Medulla oblongata (tissue), 1 donor: Measurements from ENCODE around the gene HDAC8.
"Not testable (repeated sequence)": the region's sequence is repeated elsewhere in the genome, so short reads cannot be mapped to it uniquely, and the experiment has no call there.

Experiments used
- DNase-seq: peaks from one replicate; pipeline ENCODE4 v3.0.0-alpha.2; 2015; ENCODE audit errors: extremely low spot score

HDAC8 gene

DNA sequence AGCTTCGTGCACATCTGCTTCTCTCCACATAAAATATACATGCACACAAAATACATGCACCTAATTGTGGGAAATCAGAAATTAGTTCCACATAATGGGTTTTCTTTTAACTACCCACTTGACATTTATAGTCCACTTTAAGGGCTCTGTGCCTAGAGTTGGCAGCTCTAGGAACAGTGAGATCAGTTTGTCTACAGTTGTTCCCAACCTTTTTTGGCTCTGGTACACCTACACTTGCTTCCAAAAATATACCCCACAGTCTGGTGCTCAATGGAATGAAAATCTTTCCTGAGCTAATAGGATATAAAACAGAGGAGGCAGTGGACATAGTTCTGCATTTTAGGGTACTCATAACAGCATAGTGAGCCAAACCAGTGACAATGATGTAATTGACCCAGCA, 36.1 kb downstream of the HDAC8 start:
- DNase-seq: peak; percentile 2

DNA sequence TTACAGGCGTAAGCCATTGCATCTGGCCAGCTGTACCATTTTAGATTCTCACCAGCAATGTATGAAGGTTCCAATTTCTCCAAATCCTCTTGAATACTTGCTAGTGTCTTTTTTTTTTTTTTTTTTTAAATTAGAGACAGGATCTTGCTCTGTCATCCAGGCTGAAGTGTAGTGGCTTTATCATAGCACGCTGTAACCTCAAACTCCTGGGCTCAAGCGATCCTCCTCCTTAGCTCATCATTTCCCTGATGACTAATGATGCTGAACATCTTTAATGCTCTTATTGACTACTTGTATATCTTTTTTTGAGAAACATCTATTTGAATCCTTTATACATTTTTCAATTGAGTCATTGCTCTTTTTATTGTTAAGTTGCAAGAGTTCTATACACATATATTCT, 40.3 kb downstream of the HDAC8 start:
- no peak for DNase-seq

DNA sequence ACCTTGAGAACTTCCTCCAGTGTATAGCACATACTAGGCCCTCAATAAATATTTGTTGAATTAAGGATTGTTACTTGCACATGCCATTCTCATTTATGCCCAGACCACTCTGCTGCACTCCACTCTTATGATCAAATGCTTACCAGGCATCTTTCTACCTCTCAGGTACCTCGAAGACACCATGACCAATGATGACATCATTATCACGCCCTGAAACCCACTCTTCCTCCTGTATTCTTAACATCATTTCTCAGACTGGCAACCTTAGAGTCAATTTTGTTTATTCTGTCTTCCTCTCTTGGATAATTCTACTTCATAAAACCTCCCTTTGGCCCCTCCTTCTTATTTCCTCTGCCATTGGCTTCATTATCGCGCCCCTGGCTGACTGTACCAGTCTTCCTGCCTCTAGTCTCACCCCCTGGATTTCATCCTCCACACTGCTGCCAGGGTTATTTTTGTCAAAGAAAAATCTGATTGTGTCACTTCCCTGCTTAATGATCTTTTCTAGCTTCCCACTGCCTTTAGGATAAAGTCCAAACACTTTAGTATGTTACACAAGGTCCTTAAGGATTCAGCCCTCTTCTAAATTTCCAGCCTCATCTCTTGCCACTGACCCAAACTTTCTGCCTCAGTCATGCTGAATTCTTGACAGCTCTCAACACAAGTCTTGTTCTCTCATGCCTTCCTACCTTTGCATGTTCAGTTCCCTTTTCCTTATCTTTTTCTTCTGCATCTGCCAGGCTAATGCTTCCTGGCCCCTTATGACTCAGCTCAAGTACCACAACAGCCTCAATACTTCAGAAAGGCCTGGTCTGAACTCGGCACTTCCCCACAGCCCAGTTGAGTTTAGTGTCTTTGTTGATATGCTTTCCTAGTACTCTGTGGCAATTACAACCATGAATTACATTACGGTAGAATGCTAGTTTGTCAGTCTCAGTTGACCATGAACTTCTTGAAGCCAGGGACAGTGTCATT, 45.8 kb downstream of the HDAC8 start:
- no peak for DNase-seq

DNA sequence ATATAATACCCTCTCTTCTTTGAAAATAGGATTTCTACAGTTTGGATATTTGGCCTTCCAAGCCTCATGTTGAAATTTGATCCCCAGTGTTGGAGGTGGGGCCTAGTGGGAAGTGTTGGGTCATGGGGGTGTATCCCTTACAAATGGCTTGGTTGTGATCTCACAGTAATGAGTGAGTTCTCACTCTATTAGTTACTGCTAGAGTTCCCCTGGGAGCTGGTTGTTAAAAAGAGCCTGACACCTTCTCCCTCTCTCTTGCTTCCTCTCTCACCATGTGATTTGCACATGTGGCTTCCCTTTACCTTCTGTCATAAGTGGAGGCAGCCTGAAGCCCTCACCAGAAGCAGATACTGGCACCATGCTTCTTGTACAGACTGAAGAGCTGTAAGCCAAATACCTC, 73.9 kb downstream of the HDAC8 start:
- DNase-seq: no peak

DNA sequence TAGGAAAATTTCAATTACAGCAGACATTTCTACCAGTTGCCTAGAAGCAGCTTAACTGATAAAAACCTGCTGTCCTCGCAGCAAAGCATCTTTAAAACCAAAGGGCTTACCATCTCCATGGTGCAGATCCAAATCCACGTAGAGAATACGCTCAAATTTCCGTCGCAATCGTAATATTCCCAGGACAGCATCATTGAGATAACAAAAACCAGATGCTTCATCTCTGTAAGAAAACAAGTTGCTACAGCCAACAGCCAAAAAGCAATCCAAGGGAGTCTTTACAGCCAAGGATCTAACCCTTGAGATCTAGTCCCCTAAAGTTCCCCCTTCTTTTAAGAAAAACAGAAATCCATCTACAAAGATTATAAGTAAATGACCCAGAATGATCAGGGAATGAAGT, 77.6 kb downstream of the HDAC8 start:
- no peak for DNase-seq

DNA sequence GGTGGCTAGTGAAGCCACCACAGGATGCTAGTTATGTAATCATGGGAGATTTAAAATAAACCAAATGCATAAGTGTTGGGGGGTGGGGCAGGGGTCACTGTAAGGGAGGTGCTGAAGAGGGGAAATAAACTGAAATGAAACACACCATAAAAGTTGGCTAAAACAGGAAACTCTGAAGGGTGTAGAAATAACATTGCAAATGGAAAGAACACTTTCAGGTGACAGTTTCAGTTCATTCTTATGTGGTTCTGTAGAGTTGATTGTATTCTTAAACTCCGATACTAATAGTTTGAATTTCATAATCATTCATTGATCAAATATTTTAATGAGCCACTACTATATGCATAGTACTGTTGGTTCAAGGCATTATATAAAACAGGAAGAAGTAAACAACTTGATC, 80.1 kb downstream of the HDAC8 start:
- DNase-seq: no peak

DNA sequence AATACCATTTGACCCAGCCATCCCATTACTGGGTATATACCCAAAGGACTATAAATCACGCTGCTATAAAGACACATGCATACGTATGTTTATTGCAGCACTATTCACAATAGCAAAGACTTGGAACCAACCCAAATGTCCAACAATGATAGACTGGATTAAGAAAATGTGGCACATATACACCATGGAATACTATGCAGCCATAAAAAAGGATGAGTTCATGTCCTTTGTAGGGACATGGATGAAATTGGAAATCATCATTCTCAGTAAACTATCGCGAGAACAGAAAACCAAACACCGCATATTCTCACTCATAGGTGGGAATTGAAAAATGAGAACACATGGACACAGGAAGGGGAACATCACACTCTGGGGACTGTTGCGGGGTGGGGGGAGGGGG, 82.4 kb downstream of the HDAC8 start:
- DNase-seq: not testable (repeated sequence)

DNA sequence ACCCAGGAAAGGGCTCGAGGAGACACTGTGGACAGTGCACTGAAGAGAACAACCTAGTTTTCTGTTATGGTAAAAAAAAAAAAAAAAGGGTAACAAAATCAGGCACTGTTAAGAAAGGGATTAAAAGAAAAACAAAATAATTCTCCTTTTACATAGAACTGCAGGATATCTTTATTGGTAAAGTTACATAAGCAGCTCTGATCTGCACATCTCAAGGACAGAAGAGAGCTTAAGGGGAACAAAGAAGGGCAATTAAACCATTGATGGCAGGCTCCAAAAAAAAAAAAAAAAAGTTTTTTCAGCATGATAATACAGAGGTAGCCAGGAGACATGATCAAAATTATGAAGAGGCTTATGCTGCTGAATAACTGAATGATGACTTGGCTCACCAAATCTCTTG, 85.0 kb downstream of the HDAC8 start:
- no peak for DNase-seq

DNA sequence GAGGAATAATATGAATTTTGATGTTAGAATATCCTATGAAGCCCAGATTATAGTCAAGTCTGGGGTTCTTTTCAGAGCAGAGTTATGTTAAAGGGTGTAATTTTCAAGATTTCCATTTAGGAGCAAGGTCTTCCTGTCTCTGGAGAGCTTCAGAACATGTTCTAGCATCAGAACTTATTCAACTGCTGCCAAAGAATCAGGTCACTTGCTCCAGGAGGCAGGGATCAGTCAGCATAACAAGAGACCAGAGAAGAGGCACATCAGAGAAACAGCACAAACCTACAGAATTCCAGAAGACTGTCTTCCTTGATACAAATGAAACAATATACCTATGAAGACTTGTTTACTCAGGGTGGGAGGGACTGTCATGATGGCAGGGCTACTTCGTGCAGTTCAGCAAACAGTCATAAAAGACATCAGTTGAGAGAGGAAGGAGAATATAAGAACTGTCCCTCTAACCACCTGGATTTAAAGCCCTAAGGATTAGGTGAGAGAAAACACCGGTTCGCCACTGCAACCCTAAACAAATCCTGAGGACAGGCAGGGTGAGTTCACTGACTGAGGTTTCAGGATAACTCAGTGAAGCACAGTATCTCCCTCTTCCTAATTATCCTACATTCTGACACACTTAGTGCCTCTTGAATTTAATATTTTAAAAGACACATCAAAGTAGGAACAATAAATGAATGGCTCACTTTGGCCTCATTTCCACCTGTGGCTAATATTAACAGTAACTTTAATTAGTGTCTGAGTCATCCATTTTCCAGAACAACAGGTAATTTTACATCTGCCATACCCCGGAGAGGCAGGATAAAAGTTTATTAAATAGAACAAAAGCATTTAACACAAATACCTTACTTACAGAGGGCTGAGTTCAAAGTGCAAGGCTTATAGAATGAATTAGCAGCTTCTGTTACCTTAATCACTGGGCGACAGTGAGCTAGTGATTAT, 93.0 kb downstream of the HDAC8 start:
- DNase-seq: no peak

DNA sequence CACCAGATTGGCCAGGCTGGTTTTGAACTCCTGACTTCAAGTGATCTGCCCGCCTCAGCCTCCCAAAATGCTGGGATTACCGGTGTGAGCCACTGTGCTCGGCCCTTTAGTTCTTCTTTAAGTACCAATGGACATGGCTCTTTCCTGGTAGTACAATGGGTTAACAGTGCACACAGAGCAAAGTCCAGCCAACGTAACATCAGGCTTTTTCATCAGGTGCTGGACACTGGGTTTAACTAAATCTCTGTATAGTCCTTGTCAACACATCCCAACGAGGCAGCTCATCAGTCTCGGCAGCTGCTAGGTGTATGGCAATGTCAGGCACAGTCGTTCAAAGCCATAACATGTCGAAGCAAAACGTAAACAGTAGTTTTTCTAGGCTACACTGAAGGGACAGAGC, 93.8 kb downstream of the HDAC8 start:
- DNase-seq: no peak

DNA sequence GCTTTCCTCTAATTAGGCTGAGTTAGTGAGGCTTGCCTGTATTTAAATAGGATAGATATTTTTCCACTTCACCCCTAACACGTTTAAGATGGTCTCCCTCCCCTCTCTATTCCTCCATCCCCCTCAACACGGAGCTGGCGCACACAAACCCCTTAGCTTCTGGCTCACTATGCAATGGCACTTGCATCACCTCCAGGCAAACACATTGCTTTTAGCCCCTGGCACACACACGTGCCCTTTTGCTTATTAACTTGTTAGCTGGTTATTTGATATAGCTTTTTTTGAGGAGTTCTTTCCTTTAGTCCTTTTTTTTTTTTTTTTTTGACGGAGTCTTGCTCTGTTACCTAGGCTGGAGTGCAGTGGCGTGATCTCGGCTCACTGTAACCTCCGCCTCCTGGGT, 94.3 kb downstream of the HDAC8 start:
- DNase-seq: no peak

DNA sequence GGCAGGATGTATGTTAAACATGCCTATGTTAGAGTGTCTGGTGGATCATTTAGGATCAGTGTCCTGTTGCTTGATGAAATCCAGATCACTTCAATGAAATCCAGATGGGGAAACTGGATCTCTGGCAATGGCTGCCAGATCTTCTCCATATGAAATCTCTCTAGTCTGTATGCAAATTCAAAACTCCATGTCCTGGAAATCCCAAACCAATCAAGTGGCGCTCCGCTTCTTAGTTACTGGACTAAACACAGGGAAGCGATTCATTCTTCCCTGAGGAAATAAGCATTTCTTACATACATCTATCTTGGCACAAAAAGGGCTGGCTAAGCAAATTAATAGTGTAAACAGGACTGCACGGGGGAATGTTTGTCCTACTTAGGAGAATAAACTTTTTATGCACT, 94.9 kb downstream of the HDAC8 start:
- DNase-seq: no peak

DNA sequence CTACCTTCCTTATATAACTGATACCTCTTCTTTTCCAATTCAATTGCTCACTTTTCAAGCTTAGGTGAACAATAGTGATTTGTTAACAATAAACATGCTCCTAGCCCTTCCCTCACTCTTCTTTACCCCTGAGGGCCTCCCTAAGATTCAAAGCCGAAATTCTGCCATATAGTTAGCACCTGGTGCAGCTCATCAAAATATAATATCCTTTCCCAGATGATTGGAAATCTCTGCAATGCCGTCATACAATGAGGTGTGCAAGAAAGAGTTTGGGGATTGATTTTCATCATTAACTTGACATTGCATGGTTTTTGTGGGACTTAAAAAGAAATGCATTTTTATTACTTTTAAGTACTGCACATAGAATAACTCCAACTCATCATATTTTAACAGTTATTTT, 95.3 kb downstream of the HDAC8 start:
- DNase-seq: no peak

DNA sequence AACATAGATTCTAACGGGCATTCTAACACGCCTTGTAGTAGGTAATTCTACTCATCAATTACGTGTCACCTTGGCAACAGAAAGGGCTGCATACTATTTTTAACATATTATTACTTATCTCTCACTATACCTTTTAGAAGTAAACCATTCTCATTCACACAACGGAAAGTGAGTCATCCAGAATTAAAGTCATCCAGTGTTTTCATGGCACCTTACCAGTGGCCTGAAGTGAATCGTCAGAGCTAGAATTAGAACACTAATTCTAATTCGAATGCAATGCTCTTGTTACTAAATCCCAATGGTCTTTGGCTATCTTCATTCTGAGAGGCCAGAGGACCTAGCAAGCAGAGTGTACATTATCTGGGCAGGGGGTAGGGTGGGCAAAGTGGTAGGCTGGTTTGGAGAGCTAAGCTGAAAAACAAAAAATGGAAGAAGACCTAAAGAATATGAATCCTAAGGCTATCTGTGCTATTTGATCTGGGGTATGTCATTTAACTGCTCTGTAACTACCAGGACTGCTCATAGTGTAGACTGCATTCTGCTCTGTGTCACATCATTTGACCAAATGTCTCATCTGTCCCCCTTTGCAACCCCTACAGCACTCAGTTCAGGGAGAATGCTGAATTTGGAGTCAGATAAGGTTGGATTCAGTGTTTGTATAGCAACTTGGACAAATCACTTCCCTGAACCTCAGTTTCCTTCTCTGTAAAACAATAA, 96.5 kb downstream of the HDAC8 start:
- no peak for DNase-seq

DNA sequence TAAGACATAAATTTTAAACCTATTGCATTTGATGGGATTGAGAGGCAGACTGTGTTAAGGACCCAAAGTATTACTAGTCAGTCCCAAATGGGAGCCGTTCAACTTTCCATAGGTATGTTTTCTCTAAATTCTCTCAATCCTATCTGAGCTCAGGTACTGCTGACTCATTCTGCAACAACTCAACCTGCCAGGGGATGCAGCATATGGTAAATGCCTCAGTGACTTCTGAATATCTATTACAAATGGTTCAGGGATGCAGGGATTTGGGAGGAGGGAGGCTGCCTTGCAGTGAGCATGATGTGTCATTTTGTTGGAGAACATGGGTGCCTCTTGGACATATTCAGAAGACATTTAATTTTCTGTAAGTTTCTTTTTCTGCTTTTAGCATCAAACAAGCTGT, 97.3 kb downstream of the HDAC8 start:
- no peak for DNase-seq

DNA sequence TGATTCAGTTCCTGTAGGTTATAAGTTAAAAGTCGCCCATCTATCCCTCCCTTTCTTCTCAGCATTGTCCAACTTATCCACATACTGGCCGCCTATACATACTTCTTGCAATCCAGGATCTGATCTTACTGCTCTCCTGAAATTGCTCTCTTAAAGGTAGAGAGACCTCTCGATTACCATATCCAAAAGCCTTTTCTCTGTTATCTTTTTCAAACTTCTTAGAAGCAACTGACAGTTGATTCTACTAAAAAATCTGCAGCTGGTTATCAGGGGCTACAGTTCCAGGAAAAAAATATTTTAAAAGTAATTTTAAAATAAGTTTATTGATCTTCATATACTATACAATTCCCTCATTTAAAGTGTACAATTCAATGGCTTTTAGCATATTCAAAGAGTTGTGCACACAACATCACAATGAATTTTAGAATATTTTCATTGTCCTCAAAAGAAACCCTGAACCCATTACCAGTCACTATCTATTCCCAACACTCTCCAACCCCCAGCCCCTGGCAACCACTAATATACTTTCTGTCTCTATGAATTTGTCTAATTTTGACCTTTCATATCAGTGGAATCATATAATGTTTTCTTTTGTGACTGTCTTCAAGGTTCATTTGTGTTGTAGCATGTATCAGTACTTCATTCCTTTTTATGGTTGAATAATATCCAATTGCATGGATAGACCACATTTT, 102.0 kb downstream of the HDAC8 start:
- no peak for DNase-seq

DNA sequence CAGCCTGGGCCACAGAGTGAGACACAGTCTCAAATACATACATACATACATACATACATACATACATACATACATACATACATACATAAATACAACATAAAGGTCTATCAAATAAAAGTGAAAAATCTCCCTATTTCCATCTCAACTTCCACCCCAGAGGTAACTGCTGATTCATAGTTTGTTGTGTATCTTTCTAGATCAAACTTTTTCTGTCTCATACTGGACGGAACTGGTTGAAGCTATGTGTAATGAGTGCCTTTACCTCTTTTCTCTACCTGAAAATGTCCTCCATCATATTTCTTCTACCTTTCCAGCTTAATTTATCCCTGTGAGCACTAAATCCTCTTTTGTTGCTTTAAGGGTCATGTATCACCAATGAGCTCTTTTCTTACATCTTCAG, 102.5 kb downstream of the HDAC8 start:
- no peak for DNase-seq

DNA sequence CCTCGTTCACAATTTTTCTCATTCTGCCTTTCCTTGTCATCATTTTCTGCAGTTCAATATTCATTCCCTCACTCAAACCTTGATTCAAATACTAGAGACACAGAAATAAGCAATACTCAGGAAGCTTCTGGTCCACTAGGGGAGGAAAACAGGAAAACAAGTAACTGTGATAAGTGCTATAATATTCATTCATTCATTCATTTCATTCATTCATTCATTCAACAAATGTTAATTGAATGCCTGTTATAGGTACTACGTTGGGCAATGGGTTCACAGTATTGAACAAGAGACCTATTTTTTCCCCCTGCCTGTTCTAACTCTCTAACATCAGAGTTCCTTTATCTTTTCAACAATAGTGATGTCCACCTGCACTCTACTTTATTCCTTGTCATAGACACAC, 104.0 kb downstream of the HDAC8 start:
- no peak for DNase-seq

DNA sequence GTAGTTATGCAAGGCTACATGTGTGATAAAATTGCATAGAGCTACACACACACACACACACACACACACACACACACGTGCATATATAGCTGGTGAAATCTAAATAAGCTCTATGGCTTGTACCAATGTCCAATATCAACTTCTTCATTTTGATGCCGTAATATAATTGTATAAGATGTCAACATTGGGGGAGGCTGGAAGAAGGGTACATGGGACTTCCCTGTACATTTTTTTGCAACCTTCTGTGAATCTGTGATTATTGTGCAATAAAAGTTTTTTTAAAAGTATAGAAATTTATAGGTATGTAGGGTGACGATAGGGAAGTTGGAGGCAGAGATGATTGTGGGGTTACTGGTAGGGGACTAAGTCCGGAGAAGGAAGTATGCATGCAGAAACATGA, 105.5 kb downstream of the HDAC8 start:
- no peak for DNase-seq

DNA sequence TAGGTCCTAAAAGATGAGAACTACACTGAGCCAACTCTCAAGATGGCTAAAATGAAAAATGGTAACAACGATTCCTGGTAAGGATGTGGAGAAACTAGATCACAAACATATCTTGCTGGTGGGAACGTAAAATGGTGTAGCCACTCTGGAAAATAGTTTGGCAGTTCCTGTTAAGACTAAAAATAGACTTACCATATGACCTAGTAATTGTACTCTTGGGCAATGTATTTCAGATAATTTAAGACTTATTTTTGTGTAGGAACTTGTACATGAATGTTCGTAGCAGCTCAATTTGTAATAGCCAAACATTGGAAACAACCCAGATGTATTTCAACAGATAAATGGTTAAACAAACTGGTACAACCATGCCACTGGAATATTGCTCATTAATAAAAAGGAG, 106.2 kb downstream of the HDAC8 start:
- DNase-seq: no peak

DNA sequence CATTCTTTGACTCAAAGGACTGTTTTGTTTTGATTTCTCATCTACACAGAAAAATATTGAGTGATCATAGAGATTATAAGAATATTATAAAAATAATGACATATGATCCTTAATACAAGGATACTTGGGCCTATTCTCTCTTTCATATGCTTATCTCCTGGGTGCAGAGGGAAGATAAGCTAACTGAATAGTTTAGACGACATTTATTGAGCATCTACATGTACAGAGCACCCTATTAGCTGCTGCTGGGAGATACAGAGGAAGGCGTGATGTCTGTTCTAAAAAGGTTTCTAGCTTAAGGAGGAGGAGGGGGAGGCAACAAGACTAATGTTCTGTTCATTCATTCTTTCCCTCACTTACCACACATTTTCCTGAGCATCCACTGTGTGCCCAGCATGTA, 106.8 kb downstream of the HDAC8 start:
- no peak for DNase-seq
